Colonic mucosa (tissue), 4 donors: ENCODE data around the gene GCH1. TPM values are rescaled to one million over a fixed set of nuclear protein-coding genes. Genes with fewer than 3 reads are reported as not detected.

Source experiments
- DNase-seq: peaks from one replicate; pipeline ENCODE4 v3.0.0-alpha.2; 2020
- H3K27ac ChIP-seq: fragments of 200-600 bp; one replicate; pipeline ENCODE4 v1.8.0; 2021
- H3K27me3 ChIP-seq: fragments of 200-600 bp; one replicate; pipeline ENCODE4 v1.8.0; 2021
- H3K36me3 ChIP-seq: fragments of 200-600 bp; one replicate; pipeline ENCODE4 v1.8.0; 2021
- H3K4me1 ChIP-seq: fragments of 200-600 bp; one replicate; pipeline ENCODE4 v1.8.0; 2021; ENCODE audit warnings: mild to moderate bottlenecking
- H3K4me3 ChIP-seq: fragments of 200-600 bp; one replicate; pipeline ENCODE4 v1.8.0; 2021
- H3K9ac ChIP-seq, 2 donors: one replicate each; pipeline ENCODE4 v1.7.0; 2013; ENCODE audit warnings: control low read depth in 2 of 2, low read depth in 2 of 2, low read length in 2 of 2
- H3K9me3 ChIP-seq: fragments of 200-600 bp; one replicate; pipeline ENCODE4 v1.8.0; 2021
- intact Hi-C: fragments of 100-400 bp; cut with DNase I; formaldehyde crosslinking; loops from one replicate; pipeline ENCODE4 v1.14.1; 2022
- microRNA-seq: library from miRNA; unstranded; fragments of <30 nt; microRNA quantifications from one replicate; pipeline ENCODE4, GENCODE V29; 2019
- total RNA-seq, 2 donors: library from RNA; stranded (reverse); fragmentation: NEBNext Ultra II Directional in 1 of 2; extraction: Animal tissue kit (Norgen Biotek cat#: 25700) in 1 of 2; gene quantifications; one replicate each; pipeline ENCODE4 v1.2.1, GENCODE V29; 2021
- TF ChIP-seq, protein P1 (sequence below): fragments of 200-600 bp; IDR thresholded peaks from one replicate; pipeline ENCODE4 v1.8.0; 2022; ENCODE audit warnings: antibody characterized with exemption, mild to moderate bottlenecking
- donor health status: healthy.
- donor health status: DM: no; HTN: no; CAD: no.
- donor health status: DM: no; HTN: no; CAD: no.

Gene GCH1
- total RNA-seq, 2 donors from 2014 or later: 20.4 to 30.8 TPM

DNA sequence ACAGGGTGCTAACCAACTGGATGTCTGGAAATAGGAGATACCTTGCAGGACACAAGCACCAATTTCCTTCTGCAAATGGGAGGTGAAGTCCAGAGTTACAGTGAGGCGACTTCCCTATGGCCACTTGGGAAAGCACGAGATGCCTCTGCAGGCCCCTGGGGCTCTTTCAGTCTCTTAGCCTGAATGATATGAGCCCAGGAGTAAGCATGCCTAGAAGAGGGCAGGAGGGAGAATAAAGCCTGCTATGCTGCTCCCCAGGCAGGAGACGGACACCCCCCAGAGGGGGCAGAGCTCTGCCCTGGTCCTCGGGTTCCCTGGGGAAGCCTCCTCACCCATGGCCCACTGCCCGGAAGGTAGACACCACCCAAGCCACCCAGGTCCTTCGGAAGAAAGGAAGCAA is 105.1 kb downstream of the GCH1 start:
- Histone ChIP-seq H3K9me3 (no peaks in the 10 kb centered on the region), H3K4me3 (no peak overlapping the region), H3K36me3 (no peaks in the 10 kb centered on the region), H3K27ac (no peak overlapping the region), H3K4me1 (no peaks in the 10 kb centered on the region), H3K27me3 (no peaks in the 10 kb centered on the region), H3K9ac (no peak overlapping the region)
- TF ChIP-seq, protein P1, sequence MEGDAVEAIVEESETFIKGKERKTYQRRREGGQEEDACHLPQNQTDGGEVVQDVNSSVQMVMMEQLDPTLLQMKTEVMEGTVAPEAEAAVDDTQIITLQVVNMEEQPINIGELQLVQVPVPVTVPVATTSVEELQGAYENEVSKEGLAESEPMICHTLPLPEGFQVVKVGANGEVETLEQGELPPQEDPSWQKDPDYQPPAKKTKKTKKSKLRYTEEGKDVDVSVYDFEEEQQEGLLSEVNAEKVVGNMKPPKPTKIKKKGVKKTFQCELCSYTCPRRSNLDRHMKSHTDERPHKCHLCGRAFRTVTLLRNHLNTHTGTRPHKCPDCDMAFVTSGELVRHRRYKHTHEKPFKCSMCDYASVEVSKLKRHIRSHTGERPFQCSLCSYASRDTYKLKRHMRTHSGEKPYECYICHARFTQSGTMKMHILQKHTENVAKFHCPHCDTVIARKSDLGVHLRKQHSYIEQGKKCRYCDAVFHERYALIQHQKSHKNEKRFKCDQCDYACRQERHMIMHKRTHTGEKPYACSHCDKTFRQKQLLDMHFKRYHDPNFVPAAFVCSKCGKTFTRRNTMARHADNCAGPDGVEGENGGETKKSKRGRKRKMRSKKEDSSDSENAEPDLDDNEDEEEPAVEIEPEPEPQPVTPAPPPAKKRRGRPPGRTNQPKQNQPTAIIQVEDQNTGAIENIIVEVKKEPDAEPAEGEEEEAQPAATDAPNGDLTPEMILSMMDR: no peak
- no peak for DNase-seq
- intact Hi-C loops: no loop called here

DNA sequence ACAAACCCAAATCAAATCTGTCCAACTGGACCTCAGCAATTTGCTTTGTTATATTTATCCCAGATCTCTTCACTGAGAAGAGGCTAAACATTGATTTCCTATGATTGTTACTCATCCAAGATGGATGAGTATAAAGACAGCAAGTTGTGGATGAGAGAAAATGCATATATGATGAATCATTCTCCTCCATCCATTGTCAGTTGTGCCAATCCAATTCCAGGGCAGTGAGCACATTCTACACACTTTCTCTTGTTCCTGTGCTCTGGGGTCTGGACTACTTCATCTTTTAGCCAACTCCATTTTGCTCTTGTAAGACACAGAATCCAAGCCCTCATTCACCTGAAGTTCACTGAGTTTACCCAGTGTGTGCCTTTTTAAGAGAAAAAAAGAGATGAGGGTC is 105.7 kb downstream of the GCH1 start:
- Histone ChIP-seq H3K4me3 (no peak overlapping the region), H3K27ac (no peak overlapping the region), H3K9ac (no peak overlapping the region), H3K9me3 (no peaks in the 10 kb centered on the region), H3K27me3 (no peaks in the 10 kb centered on the region), H3K4me1 (no peaks in the 10 kb centered on the region), H3K36me3 (no peaks in the 10 kb centered on the region)
- TF ChIP-seq, protein P1: no peak
- no peak for DNase-seq
- intact Hi-C loops: no loop called here

DNA sequence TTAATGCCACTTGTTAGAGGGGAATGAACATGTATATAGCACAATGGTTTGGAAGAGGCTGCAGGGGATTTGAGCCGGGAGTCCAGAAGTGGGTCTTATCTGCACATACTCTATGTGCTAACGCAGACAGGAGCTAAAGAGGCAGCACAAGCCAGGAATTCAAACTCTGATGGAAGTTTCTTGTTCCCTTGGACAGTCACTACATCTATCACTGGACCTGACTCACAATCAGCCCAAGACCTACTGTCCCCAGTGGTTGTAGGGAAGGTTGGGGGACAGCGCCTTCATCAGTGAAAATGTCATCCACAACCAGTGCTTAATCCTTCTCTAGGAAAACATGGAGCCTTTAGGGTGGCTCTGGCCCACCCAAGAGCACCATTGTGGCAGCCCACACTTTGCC is 107.8 kb downstream of the GCH1 start:
- H3K4me1 ChIP-seq: no peaks in the 10 kb centered on the region
- H3K27ac ChIP-seq: no peak overlapping the region
- H3K27me3 ChIP-seq: no peaks in the 10 kb centered on the region
- intact Hi-C loops: no loop called here
- H3K36me3 ChIP-seq: no peaks in the 10 kb centered on the region
- TF ChIP-seq, protein P1: no peak
- no peaks in the 10 kb centered on the region for H3K9me3 ChIP-seq
- H3K4me3 ChIP-seq: no peak overlapping the region
- DNase-seq: no peak
- H3K9ac ChIP-seq: no peak overlapping the region

DNA sequence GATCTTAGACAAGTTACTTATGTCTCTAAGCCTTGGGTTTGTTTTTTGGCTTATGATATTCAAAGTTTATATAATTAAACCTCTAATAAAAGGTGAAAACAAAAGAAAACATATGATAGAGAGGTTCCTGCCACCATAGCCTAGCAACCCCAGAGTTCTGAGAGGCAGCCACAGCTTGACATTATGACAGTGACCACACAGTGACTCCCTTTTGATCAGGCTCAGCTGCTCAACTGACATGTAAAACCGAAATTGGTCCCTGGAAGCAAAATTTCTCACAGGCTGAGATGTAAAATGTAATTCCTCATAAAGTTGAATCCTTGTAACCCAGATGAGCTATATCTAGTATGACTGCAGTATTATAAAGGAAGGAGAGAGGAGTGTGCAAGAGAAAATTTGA is 108.5 kb downstream of the GCH1 start:
- Histone ChIP-seq H3K9me3 (no peaks in the 10 kb centered on the region), H3K36me3 (no peaks in the 10 kb centered on the region), H3K27ac (no peak overlapping the region), H3K4me3 (no peak overlapping the region), H3K4me1 (no peaks in the 10 kb centered on the region), H3K9ac (no peak overlapping the region), H3K27me3 (no peaks in the 10 kb centered on the region)
- DNase-seq: no peak
- intact Hi-C loops: no loop called here
- TF ChIP-seq, protein P1: no peak

DNA sequence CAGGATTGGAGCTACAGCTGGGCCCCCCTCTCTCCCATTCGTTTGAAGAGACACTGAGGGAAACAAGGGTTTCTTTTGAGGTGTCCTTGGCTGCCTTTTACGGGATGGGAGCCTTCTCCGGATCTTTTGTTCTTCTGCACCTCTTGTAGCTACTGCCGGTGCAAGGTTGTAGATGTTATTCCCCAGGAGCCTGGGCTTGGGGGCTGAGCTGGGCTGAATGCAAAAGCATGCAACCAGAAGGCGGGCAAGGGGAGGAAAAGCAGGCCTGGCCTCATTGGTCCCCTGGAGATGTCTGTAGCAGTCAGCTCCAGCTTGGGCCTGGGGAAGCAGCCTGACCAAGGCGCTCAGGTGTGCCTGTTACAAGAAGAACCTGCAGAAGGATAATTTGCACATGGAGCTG is 110.3 kb downstream of the GCH1 start:
- Histone ChIP-seq H3K27me3 (no peaks in the 10 kb centered on the region), H3K9me3 (no peaks in the 10 kb centered on the region), H3K36me3 (no peaks in the 10 kb centered on the region), H3K9ac (no peak overlapping the region), H3K4me3 (no peak overlapping the region), H3K4me1 (no peaks in the 10 kb centered on the region), H3K27ac (no peak overlapping the region)
- TF ChIP-seq, protein P1: no peak
- no peak for DNase-seq
- intact Hi-C loops: no loop called here

Small RNA genes within 50 kb of the gene (microRNA-seq; reads per million reads assigned to microRNA genes)
- gene MIR4308: not detected

Other genes with a start within 250 kb of the GCH1 start
- gene WDHD1, start 124.3 kb upstream of the GCH1 start, total RNA-seq: 10 to 100 TPM in 1 of 2 donors, 1 to 10 TPM in 1; 5.8 to 22.6 TPM
- 10 to 100 TPM; 15.9 to 23.7 TPM for gene SOCS4, start 124.4 kb upstream of the GCH1 start, total RNA-seq
- 10 to 100 TPM; 79.8 to 83.2 TPM for gene MAPK1IP1L, start 148.8 kb upstream of the GCH1 start, total RNA-seq
- gene LGALS3, start 226.4 kb upstream of the GCH1 start, total RNA-seq: 1,000 to 10,000 TPM; 1,592 to 1,798 TPM